Activated CD8-positive, alpha-beta memory T cell treated with anti-CD3 and anti-CD28 coated beads, Interleukin-2, amount 50 U/mL, for 1 hour (primary cell): ENCODE results near the gene PRDM10.
"Not testable (repeated sequence)": the region's sequence is repeated elsewhere in the genome, so short reads cannot be mapped to it uniquely, and the experiment has no call there.

Experiments used
- DNase-seq: peaks from one replicate; pipeline ENCODE4 v3.0.0-alpha.2; 2020; ENCODE audit errors: extremely low read depth

Gene PRDM10

DNA sequence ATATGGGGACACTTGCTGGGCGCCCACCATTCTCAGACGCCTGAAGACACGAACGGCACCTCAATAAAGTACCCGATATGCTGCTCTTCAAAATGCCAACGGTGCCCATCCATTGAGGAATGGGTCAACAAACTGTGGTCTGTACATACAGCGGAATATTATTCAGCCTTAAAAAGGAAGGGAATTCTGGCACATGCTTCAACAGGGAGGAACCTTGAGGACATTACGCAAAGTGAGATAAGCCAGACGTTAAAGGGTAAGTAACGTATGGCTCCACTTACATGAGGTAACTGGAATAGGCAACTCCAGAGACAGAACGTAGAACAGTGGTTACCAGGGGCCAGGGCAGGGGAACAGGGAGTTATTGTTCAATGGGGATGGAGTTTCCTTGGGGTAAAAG lies 28.0 kb downstream of the PRDM10 start:
- no peak for DNase-seq

GRCh38 chr11:129974237-129974636 lies 28.4 kb downstream of the PRDM10 start:
- DNase-seq = no peak

GRCh38 chr11:129973809-129974208 lies 28.8 kb downstream of the PRDM10 start:
- DNase-seq = no peak

GRCh38 chr11:129973068-129973467 lies 29.6 kb downstream of the PRDM10 start:
- no peak for DNase-seq

GRCh38 chr11:129972611-129973010 lies 30.0 kb downstream of the PRDM10 start:
- no peak for DNase-seq

- not testable (repeated sequence) for DNase-seq
Measured at GRCh38 chr11:129971856-129972255, 30.8 kb downstream of the PRDM10 start.

DNA sequence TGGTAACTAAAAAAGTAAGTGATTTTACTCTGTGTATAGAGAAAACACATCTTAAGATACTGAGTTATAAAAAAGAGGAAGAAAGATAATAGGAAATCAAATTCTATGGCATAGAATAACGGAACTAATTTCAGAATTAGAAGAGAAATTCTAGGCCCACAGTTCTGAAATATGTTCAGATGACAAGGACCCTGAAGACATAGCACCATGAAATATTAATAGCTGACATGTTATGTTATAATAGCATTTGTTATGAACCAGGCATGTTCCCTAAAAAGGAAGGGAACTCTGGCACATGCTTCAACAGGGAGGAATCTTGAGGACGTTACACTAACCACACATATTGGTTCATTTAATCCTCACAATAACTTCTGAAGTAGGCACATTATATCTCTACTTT lies 32.7 kb downstream of the PRDM10 start:
- DNase-seq = no peak

- DNase-seq = no peak
Measured at GRCh38 chr11:129968591-129969419, 33.8 kb downstream of the PRDM10 start.

GRCh38 chr11:129967996-129968395 lies 34.6 kb downstream of the PRDM10 start:
- DNase-seq = no peak

GRCh38 chr11:129965248-129965647 lies 37.4 kb downstream of the PRDM10 start:
- DNase-seq = no peak

DNA sequence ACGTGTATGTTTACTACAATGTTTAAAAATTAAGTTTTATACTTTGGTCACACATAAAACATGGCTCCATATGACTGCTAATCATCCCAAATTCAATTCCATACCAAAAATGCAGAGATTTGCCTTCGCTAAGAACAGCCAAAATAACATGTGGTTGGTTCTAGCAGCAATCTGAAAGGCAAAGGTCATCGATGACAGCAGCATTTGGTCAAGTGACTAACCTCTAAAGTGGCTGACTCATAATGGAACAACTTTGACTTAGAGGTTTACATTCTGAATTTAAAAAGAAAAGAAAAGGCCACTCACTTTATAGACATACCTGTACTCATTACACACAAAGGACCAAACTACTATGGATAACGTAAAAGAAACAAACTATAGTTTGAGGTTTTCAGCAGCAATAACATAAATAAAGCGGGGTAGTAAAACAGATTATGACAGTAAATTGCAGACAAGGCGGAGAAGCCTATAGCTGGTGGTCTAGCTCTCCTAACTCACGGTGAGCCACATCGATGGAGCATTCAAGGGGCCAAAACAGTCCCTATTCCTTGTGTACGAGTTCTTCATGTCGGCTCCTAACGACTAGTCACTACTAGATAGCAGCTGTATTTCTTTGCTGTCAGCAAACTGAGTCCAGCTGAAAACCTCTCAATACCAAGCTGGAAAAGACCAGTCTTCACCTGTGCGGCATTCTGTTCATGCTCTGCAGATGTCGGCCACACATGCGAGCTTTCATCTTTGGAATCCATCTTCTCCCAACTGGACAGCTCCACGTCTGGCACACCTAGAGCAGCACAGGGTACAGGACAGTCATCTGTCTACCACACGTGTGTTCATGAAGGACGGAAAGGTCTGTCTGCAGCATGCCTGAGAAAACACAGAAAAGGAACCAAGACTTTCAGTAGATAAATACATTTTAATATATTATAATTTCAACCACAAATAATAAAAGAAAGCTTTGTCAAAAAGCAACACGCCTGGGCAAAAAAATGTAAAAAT lies 42.1 kb downstream of the PRDM10 start:
- no peak for DNase-seq

DNA sequence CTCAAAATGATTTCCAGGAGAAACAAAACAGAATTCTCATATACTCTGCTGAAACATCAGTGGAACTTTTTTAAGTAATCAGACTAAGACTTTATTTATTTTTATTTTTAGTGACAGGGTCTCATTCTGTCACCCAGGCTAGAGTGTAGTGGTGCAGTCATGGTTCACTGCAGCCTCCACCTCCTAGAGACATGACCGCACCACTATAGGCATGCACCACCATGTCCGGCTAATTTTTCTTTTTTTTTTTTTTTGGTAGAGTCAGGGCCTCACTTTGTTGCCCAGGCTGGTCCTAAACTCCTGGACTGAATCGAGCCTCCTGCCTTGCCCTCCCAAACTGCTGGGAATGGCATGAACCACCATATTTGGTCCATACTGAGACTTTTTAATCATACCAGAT lies 42.9 kb downstream of the PRDM10 start:
- DNase-seq = no peak

- no peak for DNase-seq
Measured at GRCh38 chr11:129955282-129955681, 47.4 kb downstream of the PRDM10 start.

GRCh38 chr11:129954703-129955102 lies 47.9 kb downstream of the PRDM10 start:
- DNase-seq = not testable (repeated sequence)

DNA sequence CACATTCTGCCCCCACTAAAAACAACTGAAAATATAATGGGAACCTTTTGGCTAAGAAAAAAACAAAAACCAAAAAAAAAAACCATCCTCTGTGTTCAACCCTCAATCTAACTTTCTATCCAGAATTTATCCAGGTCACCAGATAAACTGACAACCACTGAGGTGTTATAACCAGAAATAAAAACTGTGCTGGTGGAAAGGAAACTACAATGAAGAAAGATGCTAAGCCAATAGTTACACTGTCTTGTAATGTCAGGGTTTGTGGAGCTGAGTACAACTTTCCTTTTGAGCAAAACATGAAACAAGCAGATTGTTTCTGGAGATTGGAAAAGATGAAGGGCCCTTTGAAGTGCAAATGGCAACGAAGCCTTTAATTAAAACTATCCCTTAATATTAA lies 50.8 kb downstream of the PRDM10 start:
- no peak for DNase-seq

- no peak for DNase-seq
Measured at GRCh38 chr11:129951201-129951865, 51.3 kb downstream of the PRDM10 start.

- no peak for DNase-seq
Measured at GRCh38 chr11:129950101-129951091, 52.2 kb downstream of the PRDM10 start.

GRCh38 chr11:129948926-129949466 lies 53.6 kb downstream of the PRDM10 start:
- no peak for DNase-seq

DNA sequence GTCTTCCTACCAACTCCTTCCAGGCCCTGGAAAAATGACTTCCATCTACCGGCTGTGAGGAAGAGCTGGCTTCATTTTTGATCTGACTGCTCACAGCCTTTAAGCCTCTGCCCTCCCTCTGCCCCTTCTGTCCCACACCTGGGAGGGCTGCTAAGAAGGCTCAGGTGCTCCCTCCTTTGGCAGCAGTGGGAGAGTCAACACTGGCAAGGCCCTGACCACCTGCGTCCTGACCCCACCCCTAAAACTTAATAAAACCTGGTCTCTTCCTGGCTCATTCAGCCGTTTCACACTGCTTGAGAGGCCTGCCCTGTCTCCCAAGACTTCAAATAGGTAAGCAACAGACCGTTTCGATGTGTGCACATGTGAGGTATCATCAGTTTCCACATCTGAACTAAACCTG lies 55.2 kb downstream of the PRDM10 start:
- no peak for DNase-seq

- no peak for DNase-seq
Measured at GRCh38 chr11:129946965-129947364, 55.7 kb downstream of the PRDM10 start.

DNA sequence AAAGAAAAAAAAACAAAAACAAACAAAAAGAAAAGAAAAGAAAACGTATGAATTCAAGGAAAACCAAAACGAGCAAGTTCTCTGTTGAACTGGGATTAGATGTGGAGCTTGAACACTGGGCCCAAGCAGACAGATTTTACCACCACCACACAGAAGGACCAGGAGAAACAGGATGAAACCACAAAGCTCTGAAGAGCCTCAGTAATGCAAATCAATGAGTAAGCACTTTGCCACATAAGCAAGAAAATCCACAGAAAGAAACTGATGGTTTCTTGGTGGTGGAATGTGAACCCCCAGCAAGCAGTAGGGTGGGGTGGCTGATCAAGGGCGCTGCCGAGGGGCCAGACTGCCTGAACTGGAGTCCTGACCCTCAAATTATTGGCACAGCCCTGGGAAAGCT lies 56.4 kb downstream of the PRDM10 start:
- DNase-seq = no peak
